Measurements from ENCODE around the gene TACC2.
A peak's percentile ranks its signal among the peaks of the same experiment; 100 is the strongest.

Gene TACC2

DNA sequence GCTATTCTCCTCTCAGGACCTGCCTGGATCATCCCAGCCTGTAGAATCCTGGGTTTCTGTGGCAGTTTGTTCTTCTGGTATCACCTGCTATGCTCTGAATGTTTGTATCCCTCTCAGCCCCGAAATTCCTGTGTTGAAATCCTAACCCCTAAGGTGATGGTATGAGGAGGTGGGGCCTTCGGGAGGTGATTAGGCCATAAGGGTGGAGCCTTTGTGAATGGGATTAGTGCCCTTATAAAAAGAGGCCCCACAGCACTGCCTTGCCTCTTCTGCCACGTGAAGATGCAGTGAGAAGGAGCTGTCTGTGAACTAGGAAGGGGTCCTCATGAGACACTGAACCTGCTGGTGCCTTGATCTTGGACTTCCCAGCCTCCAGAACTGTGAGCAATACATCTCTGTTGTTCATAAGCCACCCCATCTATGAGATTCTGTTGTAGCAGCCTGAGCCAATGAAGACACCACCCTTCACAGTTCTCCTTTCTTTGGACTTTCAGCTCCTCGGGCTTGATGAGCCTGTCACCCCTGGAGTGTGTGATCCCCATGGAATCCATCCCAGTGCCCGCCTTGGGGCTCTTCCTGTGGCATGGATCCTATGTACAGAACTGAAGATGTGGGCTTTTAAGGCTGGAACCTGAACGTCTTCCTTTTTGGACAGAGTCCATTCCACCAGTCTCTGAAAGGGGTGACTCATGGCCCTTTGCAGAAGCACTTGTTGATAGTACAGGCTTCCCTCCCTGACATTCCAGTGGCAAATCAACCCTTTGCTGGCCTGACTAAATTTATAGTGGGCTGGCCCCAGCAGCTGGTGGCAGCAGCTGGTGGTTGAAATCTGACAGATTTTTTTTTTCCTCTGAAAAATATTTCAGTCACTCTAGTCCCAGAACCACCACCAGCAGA is 138.0 kb downstream of the TACC2 start:
- peak; percentile 1 for DNase-seq

DNA sequence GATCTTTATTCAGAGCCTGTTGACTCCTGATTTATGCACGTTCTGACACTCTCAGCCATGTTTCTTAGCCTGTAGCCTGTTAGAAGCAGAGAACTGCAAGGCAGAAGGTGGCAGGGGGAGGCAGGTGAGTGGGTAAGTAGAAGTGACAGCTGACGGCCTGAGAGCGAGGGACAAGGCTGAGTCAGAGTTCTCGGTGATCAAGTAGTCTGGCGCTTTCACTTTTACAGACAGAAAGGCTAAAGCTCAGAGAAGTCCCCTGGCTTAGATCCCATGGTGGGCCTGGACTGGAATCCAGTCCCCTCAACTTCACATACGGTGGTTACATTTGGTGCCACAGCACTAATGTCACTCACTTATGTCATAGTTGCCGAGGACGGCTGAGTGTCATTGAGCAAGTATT is 139.0 kb downstream of the TACC2 start:
- no peak for DNase-seq

DNA sequence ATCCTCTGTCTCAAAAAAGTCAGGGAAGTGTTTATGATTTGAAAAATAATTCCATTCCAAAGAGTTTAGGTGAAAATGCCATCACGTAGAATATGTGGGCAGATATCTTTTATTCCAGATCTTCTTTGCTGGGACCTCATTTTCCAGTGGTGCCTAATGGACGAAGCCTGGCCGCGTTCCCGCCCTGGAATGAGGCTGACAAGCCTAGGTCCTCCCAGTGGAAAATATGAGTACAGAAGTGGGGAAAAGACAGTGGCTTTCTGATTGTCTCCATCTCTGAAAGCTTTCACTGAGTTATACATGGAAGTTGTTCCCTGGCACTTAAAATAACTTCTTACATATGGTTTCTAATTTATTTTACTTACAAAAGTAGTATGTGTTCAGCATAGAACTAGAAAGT is 139.4 kb downstream of the TACC2 start:
- no peak for DNase-seq

DNA sequence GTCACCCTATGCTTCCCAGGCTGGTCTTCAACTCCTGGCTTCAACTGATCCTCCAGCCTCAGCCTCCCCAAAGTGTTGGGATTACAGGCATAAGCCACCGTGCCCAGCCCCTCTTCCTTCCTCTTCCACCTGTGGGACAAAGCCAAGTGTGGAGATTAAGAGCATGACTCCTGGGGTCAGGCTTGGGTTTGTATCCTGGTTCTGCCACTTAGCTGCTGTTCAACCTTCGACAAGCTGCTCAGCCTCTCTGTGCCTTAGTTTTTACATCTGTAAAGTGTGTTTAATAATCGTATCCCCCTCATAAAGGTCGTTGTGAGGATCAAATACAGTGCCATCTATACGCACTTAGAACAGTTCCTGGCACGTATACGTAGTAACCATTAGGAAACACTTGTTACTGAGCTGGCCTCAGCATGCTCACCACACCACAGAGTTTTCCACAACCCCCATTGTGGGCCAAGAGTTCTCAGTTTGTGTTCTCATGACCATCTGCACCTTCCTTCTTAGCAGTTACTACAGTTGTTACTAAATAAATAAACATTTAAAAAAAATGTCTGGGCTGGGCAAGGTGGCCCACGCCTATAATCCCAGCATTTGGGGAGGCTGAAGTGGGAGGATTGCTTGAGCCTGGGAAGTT is 141.6 kb downstream of the TACC2 start:
- no peak for DNase-seq

DNA sequence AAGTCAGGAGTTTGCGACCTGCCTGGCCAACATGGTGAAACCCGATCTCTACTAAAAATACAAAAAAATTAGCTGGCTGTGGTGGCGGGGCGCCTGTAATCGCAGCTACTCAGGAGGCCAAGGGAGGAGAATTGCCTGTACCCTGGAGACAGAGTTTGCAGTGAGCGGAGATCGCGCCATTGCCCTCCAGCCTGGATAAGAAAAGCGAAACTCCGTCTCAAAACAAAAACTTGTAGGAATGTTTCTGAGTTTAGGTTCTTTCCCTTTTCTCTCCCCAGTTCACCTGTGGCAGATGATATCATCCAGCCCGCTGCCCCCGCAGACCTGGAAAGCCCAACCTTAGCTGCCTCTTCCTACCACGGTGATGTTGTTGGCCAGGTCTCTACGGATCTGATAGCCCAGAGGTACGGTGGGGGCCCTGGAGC is 143.4 kb downstream of the TACC2 start:
- no peak for DNase-seq

DNA sequence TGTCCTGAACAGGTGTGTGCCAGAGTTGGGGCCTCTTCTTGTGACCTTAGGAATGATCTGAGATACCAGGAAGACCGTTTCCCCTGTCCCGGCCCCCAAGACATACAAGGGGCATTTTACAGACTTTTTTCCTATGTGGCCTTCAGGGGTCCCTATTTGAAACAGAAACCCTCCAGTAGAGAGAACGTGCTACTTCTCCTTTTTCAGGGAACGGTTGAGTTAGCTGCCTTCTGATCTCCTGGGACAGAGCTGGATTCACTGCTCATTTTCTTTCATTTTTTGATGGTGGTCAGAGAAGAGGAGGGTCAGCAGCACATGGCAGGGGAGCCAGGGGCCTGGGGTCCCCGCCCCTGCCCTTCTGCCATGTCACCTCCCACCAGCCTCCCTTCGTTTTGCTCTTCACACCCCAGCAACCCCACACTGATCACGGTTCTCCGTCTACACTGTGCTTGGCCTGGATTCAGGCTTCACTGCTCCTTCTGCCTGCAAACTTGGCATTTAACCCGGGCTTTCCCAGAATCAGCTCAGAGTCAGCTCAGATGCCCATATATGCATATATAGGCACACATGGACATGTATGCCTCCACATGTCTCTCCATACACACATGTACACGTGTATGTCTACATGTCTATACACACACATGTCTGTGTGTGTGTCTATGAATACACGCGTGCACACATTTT is 144.1 kb downstream of the TACC2 start:
- DNase-seq: no peak

DNA sequence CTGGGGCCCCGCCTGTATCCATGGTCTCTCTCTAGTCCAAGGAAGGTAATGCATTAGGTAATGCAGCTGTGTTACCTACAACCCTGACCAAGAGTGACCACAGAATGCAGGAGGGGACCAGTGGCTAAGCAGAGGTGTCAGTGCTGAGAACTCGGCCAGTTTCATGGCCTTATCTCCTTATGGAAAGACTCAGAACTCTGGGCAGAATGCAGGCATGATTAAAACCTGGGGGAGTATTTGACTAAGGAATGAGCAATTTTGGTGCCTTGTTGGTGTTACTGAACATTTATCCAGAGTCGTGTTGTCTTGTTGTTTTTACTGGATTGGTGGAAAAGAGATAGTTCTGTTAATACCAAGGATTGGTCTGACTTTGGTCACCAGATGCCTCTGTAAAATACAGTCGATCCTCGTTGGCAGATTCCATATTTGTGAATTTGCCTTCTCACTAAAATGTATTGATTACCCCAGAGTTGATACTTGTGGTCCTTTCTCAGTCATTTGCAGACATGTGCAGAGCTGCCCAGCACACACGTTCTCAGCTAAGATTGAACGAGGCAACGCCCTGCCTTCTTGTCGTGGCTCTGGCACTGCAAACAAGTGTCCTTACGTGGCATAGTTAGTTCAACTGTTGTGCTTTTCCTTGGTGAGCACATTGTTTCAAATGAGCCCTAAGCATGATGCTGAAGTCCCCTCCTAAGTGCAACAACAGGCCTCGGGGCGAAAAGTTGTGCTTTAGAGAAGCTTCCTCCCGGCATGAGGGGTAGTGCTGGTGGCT is 146.5 kb downstream of the TACC2 start:
- DNase-seq: no peak

DNA sequence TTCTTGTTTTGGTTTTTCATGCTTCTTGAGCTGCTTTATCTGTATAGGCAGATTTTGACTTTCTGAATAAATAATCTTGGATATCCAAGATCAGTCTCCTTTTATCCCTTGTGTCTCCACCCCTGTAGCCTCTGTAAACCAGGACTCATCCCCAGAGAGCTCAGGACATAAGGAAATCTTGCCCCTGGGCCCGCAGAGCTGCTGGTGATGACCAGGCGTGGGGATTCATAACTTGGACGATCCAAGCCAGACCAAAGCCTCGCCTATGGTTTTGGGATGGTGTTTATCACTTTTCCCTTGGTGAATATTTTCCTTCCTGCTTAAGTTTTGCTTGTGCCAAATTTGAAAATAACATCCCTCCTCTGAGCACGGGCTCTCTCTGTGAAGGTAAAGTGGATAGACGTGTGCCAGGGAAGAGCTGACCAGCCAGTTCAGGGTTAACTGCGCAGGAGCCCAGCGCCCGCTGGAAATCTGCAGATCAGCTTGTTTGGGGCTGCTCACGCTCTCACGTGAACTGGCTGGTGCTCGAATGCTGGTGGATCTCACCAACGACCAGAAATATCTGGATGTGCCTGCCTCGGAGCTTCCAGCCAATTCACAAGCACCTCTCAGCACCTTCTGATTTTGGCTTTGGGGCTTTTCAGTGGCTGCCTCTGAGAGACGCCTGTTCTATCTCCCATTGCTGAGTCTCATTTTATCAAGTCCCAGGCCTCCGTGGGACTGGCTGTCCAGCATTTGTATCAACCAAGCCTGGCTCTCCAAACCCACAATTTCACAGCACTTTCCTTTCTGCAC is 150.1 kb downstream of the TACC2 start:
- no peak for DNase-seq

DNA sequence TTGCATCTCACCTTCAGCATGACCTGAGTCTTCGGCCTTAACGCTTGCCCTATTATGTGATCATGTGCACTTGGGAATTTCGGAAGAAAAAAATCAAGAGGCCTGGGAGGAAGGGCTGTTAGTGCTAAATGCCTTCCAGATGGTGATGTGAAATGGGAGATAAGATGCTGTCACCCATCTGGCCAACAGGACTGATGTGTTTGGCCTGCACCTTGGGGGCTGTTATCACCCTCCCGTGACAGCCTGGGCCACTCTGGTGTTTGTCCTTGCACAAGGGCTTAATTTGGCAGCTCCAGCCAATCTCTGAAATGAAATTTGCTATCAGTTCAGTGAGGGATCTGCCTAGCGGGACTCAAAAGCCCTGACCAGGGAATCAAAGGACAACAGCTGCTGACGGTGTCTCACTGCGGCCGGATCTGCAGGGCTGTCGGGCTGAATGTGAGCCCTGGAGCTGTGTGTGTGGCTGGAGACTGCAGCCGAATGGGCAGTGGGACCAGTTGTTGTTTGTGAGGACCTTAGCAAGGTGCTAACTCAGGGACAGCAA is 150.7 kb downstream of the TACC2 start:
- peak; percentile 60 for DNase-seq

DNA sequence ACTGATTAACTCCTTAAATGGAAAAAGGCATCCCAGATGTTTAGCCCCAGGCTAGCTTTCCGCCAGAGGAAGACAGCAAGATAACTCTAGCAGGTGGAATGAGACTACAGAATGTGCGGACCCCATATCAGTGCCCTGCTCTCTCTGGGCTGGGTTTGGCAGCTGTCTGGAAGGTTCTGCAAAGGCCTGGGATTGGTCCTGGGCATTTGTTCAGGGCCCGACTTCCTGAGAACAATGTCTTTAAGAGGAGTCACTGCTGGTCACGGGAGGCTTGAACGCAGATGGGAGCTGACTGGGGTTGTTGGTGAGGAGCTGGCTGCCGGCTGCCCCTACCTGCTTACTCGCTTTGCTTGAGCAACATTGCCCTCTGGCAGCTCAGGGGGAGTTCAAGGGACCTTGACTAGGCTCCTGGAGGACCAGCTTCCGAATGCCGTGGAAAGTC is 151.5 kb downstream of the TACC2 start:
- DNase-seq: peak; percentile 46

DNA sequence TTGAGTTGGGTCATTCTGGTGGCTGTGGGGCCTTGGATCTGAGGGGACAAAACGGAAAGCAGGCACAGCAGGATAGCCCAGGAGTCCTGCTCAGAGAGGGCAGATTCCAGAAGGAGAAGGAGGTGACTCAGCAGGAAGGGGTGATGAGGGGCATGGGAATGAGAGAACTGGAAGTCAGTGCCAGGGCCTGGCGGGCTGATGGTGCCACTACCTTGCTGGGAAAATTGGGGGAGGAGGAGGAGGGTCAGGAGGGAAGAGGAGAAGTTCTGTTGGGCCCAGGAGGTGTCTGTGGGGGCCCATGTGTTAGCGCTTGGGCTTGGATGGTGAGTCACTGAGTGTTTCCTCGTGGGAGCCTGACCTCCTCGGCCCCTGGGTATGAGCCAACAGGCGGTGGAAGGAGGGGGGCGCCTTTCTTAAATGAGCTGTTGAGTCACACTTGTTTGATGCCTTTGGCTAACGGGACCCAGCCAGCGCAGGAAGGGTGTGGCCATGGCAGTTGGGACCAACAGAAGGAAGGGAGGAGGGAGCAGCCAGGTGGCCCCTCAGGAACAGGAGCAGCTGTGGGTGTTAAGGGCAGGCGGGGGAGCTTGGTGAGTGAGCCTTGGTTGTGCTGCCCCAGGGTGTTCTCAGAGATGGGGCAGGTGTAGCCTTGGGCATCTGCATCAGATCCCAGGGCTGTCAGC is 152.1 kb downstream of the TACC2 start:
- peak; percentile 84 for DNase-seq

DNA sequence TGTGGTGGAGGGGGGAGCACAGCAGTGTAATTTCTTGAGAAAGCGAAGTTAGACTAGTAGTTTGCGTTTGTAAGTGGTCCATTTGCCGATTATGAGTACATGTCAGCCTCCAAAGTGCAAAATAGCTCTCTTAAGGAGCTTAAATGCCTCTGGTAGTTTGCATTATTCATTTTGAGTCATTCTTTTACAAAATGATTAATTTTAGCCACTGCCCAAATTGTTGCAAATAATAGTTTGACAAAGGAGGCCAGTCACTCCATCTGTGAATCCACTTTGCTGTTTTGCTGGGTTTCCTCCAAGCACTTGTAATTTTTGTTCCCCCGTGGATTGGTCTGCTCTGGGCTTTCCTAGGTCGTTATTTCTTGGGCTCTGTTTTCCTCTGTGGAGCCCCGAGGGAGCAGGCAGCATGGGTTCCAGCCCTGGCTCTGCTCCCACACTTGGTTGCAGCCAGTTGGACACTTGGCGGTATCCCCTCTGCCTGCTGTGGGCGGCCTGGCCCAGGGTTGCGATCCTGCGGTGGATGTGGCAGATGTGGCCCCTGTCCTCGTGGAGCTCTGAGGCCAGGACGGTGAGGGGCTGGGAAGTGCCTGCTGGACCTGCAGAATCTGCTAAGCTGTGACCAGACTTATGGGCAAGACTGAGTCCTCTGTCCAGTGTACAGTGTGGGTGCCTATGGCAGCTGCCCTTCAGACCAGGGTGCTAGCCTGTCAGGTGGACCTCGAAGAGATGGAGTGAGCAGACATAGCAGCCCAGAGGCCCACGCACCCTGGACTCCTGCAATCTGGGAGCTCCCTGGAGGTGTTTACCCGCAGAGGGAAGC is 153.1 kb downstream of the TACC2 start:
- DNase-seq: peak; percentile 45

DNA sequence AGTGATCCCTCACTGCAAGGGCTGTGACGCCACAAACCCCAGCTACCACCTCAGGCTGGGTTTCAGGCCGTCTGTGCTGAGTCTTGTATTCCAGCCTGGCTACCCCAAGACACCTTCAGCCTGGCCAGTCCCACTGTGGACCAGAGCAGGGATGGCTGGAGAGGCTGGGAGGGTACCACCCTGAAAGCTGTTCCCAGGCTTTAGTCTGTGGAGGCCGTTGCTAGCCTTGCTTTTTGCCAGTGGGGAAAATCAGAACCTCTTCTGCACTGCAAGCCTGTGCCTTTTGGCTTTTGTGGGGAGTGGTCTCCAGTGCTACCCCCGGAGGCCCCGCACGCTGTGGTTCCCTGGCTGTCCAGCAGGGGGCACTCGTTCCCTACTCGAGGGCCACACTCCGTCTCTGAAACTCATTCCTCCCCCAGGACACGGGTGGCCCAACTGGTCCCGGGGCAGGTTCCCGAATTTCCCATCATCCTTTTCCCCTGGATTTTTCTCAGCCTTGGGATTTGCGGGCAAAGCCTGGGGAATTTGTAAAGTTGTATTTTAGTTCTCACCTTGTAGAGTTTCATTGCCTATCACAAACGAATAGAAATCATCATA is 153.8 kb downstream of the TACC2 start:
- DNase-seq: peak; percentile 39

DNA sequence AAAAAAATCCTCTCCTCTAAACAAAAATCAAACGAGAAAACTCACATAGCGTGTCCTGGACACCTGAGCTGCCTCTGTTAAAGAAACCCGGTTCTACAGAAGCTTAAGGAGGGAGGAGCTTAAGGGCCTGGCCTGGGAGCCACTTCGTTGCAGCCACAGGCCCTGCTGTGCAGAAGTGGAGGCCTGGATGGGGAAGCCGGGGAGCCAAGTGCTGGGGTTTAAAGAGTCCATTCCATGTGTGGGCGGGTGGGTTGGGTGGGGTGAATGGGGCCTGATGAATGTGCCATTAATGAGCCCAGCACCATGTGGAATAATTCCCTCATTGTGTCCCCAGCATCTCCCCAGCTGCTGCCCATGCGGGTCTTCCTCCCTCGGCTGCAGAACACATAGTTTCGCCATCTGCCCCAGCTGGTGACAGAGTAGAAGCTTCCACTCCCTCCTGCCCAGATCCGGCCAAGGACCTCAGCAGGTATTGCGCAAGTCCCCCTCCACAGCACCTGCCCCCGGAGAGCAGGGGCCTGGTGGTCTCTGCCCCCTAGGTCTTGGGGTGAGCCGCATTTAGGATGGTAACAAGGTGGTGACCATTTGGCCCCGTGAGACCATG is 154.4 kb downstream of the TACC2 start:
- DNase-seq: peak; percentile 20

DNA sequence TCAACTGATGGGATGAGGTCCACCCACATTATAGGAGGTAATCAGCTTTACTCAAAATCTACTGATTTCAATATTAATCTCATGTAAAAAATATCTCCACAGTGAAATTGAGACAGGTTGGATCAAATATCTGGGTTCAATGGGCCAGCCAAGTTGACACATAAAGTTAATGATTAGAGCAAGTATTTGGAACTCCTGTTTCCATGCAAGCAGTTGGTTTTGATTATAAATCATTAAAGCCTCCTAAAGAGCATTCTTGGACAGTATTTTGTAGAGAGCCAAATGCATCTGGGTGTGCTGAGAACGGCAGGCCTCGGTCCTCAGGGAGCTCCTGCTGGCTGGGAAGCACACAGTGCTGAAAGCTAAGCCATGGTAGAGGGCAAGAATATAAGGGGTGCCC is 155.2 kb downstream of the TACC2 start:
- no peak for DNase-seq

DNA sequence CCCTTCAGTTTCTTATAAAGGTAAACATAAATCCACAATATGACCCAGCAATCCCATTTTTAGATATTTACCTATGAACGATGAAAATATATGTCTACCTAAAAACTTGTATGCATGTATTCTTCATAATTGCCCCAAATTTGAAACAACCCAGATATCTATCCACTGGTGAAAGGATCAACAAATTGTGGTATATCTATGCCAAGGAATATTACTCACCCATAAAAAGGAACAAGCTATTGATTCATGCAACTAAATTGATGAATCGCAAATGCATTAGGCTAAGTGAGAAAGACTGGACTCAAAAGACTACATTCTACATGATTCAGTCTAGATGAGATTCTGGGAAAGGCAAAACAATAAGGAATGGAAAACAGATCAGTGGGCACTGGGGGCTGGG is 156.2 kb downstream of the TACC2 start:
- no peak for DNase-seq

DNA sequence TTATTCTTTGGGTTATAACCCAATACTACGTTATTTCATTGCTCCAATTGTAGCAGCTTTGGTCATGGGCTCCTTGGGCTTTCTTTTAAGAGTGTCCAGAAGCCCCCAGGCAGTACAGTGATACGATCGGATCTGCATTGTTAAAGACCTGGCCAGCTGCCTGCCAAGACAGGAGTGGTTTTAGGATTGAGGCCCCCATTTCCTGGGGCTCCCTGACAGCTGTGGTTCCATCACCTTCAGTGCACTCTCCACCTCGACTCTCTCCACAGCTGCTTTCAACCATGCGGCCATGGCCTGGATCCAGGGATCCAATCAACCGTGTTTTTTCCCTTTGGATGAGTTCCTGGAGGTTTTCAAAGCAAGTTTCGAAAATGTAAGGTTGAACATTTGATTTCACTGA is 158.7 kb downstream of the TACC2 start:
- peak; percentile 77 for DNase-seq

DNA sequence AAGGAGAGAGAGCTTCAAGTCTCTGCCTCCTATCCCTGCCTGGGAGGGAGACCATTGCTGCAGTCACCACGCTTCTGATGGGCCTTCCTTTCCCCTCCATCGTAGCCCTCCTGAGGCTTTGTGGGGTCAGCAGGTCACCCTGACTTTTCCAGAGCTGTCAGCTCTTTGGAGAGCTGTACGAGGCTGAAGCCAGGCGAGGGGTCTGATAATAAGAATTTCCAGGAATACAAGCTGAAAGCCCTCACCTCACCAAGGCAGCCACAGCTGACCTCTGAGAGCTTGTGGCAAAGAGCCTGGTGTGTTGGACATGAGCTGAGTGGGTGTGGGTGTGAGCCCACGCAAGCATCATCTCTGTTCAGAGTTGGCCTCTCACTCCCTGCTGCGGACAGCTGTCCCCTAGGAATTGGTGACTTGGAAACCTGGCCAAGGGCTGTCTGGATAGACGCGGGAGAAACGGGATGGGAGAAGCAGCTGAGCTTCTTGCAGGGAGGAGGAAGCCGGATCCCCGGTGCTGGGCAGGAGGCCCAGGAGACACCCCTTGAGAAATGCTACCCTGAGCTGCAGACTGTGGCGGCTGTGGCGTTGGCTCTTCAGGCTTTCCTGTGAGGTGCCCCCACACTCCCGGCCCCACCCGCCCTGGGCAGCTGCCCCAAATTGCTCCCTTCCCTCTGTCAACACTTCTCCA is 160.1 kb downstream of the TACC2 start:
- DNase-seq: peak; percentile 43
